ENCODE measurements around the gene DICER1.

DNA sequence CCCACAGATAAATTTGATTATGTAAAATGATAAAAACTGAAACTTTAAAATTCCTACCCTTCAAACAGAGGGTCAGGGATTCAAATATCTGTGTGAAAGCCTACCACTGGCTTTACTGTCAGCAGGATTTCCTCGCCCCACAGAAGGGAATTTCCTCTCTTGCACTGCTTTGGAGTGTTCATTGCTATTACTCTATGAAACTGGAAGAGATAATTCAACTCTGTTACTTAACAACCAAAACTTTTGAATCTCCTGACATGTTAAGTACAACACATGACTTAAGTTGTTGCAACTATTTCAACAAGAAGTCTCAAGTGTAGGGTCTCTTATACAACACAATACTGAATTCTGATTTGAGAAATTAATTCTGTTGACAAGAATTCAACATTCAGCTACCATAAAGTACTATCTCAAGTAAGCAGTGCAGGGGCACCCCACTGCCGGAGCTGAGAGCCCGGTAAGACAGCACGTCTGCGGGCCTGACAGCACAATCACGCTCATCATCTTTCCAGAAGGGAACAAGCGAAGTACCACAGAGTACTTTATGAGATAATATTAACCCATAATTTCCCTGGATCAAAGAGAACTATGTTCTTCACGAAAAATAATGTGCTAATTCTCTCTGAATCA lies 22.9 kb downstream of the DICER1 start:
- TF ChIP-seq POLR2A (IDR thresholded peaks at IDR 0.05; ENCODE audit: low read depth) (no peak), POLR2AphosphoS5 (IDR thresholded peaks at IDR 0.05) (no peak), EP300 (IDR thresholded peaks at IDR 0.05) (no peak)
- TF ChIP-seq, protein P1, sequence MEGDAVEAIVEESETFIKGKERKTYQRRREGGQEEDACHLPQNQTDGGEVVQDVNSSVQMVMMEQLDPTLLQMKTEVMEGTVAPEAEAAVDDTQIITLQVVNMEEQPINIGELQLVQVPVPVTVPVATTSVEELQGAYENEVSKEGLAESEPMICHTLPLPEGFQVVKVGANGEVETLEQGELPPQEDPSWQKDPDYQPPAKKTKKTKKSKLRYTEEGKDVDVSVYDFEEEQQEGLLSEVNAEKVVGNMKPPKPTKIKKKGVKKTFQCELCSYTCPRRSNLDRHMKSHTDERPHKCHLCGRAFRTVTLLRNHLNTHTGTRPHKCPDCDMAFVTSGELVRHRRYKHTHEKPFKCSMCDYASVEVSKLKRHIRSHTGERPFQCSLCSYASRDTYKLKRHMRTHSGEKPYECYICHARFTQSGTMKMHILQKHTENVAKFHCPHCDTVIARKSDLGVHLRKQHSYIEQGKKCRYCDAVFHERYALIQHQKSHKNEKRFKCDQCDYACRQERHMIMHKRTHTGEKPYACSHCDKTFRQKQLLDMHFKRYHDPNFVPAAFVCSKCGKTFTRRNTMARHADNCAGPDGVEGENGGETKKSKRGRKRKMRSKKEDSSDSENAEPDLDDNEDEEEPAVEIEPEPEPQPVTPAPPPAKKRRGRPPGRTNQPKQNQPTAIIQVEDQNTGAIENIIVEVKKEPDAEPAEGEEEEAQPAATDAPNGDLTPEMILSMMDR (IDR thresholded peaks at IDR 0.05): no peak

Measured in esophagus muscularis mucosa (tissue), 4 donors.